K562 (cell line): ENCODE data around the gene AAMDC.

Experiments
- NFATC3 ChIP-seq: fragments of 450-650 bp; IDR thresholded peaks from 2 replicates; pipeline ENCODE4 v1.6.1; 2017; ENCODE audit warnings: mild to moderate bottlenecking
- POLR2A ChIP-seq: fragments of 450-650 bp; conservative IDR thresholded peaks from 2 replicates; pipeline ENCODE4 v1.6.1; 2016
- RCOR1 ChIP-seq, 2 experiments: IDR thresholded peaks; 2 replicates each; pipeline ENCODE4 v1.6.1; 2012; ENCODE audit warnings: low read depth in 2 of 2, low read length in 2 of 2, borderline replicate concordance in 1 of 2, improper control_type of control experiment in 1 of 2
- TCF7 ChIP-seq: sonication (generic); IDR thresholded peaks from 2 replicates; pipeline ENCODE4 v1.6.1; 2016; ENCODE audit warnings: antibody characterized with exemption, borderline replicate concordance
- ZNF766 ChIP-seq: fragments of 200-800 bp; sonication (Bioruptor generic); conservative IDR thresholded peaks from 2 replicates; pipeline ENCODE4 v1.6.1; 2016; ENCODE audit warnings: missing genetic modification characterization, missing compliant biosample characterization
- TF ChIP-seq, protein P1 (sequence below), 3 experiments: IDR thresholded peaks in 2 of 3; conservative IDR thresholded peaks in 1 of 3; 2 replicates each; pipeline ENCODE4 v1.5.1; 2011 to 2012; ENCODE audit warnings: low read length in 3 of 3, mild to moderate bottlenecking in 3 of 3, control low read depth in 2 of 3, improper control_type of control experiment in 1 of 3, inconsistent platforms in 1 of 3, low read depth in 1 of 3, mixed read lengths in 1 of 3, moderate library complexity in 1 of 3; ENCODE audit not compliant: insufficient read depth in 2 of 3
- TF ChIP-seq, protein P2 (sequence below), 2 experiments: fragments of 450-650 bp; formaldehyde crosslinking in 1 of 2; IDR thresholded peaks; 2 replicates each; pipeline versions ENCODE4 v1.4.0 to v1.6.1; 2014 to 2020; ENCODE audit warnings: mild to moderate bottlenecking in 2 of 2, borderline replicate concordance in 1 of 2, low read depth in 1 of 2

DNA sequence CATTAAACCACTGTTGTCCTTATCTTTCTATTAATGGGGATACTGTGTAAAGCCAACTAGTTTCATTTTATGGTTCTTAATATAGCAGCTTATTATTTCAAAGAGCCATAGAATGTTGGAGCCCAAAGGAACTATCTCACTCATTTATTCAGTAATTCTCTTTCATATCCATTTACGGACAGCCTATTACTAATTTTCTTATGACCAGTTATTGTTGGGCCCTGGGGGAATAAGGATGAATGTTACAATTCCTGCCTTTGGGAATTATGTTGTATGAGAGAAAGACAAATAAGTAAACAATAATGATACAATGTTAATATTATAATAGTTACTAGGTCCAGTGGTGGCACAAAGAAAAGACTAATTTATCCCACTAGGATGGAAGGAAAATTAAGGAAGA lies 52.4 kb downstream of the AAMDC start:
- TF ChIP-seq, protein P1, sequence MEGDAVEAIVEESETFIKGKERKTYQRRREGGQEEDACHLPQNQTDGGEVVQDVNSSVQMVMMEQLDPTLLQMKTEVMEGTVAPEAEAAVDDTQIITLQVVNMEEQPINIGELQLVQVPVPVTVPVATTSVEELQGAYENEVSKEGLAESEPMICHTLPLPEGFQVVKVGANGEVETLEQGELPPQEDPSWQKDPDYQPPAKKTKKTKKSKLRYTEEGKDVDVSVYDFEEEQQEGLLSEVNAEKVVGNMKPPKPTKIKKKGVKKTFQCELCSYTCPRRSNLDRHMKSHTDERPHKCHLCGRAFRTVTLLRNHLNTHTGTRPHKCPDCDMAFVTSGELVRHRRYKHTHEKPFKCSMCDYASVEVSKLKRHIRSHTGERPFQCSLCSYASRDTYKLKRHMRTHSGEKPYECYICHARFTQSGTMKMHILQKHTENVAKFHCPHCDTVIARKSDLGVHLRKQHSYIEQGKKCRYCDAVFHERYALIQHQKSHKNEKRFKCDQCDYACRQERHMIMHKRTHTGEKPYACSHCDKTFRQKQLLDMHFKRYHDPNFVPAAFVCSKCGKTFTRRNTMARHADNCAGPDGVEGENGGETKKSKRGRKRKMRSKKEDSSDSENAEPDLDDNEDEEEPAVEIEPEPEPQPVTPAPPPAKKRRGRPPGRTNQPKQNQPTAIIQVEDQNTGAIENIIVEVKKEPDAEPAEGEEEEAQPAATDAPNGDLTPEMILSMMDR (IDR thresholded peaks at IDR 0.05 in 2 of 3, conservative IDR thresholded peaks at IDR 0.05 in 1 of 3; ENCODE audit: insufficient read depth in 2 of 3, low read depth in 1 of 3, low read length in 3 of 3), result no peak
- TF ChIP-seq POLR2A (no peak), NFATC3 (no peak), TCF7 (no peak), ZNF766 (CRISPR knock-in tag) (no peak), RCOR1 (IDR thresholded peaks at IDR 0.05; ENCODE audit: borderline replicate concordance in 1 of 2, low read depth in 2 of 2, low read length in 2 of 2) (no peak)
- TF ChIP-seq, protein P2, sequence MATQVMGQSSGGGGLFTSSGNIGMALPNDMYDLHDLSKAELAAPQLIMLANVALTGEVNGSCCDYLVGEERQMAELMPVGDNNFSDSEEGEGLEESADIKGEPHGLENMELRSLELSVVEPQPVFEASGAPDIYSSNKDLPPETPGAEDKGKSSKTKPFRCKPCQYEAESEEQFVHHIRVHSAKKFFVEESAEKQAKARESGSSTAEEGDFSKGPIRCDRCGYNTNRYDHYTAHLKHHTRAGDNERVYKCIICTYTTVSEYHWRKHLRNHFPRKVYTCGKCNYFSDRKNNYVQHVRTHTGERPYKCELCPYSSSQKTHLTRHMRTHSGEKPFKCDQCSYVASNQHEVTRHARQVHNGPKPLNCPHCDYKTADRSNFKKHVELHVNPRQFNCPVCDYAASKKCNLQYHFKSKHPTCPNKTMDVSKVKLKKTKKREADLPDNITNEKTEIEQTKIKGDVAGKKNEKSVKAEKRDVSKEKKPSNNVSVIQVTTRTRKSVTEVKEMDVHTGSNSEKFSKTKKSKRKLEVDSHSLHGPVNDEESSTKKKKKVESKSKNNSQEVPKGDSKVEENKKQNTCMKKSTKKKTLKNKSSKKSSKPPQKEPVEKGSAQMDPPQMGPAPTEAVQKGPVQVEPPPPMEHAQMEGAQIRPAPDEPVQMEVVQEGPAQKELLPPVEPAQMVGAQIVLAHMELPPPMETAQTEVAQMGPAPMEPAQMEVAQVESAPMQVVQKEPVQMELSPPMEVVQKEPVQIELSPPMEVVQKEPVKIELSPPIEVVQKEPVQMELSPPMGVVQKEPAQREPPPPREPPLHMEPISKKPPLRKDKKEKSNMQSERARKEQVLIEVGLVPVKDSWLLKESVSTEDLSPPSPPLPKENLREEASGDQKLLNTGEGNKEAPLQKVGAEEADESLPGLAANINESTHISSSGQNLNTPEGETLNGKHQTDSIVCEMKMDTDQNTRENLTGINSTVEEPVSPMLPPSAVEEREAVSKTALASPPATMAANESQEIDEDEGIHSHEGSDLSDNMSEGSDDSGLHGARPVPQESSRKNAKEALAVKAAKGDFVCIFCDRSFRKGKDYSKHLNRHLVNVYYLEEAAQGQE (IDR thresholded peaks at IDR 0.05; ENCODE audit: borderline replicate concordance), result no peak
- TF ChIP-seq, protein P2 (CRISPR knock-in tag; IDR thresholded peaks at IDR 0.05; ENCODE audit: low read depth), result no peak
